GM21526 (cell line): ENCODE data around the gene MST1.

Experiments used
- ATAC-seq: cut with Tn5 transposase; IDR thresholded peaks from one replicate; pipeline ENCODE4 v1.9.1; 2021; ENCODE audit warnings: moderate library complexity; ENCODE audit not compliant: unreplicated experiment, low FRiP score

The MST1 gene

DNA sequence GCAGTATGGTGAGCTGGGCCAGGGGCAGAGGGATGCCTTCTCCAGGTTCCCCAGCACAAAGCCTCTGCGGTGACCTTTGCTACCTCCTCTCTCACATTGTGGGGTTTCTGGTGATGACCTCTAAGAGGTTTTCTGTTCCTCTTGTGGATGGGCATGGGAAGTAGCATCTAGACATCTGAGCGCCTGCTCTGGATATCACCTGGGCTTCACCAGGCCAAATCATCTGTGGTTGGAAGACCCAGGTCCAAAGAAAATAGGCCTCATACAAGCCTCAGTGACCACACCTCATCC is 8.1 kb downstream of the MST1 start:
- no peak for ATAC-seq

DNA sequence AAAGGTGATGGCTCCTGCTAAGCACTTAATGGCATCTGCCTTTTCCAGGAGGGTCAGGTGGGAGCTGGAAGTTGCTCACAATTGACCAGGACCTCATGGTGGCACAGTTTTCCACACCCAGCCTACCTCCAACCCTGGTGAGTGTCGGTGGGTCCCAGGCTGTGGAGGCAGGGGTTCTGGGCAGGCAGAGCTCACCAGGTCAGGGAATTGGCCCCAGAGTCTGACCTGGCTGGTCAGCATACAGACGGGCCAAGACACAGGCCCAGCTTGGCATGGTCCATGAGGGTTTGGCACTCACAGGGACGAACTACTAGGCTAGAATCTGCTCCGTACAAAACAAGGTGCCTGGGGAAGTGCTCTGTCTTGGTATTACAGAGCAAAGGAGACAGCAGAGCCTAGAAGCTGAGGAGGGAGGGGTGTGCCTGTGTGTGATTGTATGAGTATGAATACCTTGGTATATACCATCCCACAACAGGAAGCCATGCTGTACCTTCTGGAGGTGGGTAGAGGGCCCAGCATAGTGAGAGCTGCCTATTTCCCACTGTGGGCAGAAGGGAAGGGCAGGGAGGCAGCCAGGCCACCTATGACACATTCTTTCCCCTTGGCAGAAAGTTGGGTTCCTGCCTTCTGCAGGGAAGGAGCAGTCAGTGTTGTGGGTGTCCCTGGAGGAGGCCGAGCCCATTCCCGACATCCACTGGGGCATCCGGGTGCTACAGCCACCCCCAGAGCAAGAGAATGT is 8.6 kb downstream of the MST1 start:
- no peak for ATAC-seq

DNA sequence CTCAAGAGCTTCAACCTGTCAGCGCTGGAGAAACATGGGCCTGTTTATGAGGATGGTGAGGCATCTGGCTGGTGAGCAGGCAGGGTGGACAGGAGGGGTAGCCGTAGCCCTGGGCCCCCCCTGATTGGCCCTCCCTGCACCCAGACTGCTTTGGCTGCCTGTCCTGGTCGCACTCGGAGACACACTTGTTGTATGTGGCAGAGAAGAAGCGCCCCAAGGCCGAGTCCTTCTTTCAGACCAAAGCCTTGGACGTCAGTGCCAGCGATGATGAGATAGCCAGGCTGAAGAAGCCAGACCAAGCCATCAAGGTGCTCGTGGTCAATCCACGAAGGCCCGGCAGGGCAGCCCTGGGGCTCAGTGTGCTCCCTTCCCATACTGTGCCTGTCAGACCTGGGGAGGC is 13.4 kb downstream of the MST1 start:
- no peak for ATAC-seq

DNA sequence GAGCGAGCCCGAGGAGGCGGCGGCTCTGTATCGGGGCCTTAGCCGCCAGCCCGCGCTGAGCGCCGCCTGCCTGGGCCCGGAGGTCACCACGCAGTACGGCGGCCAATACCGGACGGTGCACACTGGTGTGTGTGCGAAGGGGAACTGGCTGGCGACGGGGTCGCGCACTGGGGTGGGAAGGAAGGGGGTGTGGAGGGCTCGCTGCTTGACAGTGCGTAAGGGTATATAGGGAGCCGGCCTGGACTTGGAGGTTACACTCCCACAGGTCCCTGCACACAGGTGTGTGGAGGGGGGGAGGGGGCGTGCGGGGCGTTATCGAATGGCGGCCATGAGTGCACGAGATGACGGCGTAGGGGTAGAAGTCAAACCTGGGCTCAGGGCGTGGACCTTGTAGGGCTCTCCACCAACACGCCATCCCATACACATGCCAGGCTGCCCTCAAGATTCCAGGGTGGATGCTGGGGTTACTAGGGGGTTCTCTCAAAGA is 14.7 kb downstream of the MST1 start:
- peak; percentile 31 for ATAC-seq

DNA sequence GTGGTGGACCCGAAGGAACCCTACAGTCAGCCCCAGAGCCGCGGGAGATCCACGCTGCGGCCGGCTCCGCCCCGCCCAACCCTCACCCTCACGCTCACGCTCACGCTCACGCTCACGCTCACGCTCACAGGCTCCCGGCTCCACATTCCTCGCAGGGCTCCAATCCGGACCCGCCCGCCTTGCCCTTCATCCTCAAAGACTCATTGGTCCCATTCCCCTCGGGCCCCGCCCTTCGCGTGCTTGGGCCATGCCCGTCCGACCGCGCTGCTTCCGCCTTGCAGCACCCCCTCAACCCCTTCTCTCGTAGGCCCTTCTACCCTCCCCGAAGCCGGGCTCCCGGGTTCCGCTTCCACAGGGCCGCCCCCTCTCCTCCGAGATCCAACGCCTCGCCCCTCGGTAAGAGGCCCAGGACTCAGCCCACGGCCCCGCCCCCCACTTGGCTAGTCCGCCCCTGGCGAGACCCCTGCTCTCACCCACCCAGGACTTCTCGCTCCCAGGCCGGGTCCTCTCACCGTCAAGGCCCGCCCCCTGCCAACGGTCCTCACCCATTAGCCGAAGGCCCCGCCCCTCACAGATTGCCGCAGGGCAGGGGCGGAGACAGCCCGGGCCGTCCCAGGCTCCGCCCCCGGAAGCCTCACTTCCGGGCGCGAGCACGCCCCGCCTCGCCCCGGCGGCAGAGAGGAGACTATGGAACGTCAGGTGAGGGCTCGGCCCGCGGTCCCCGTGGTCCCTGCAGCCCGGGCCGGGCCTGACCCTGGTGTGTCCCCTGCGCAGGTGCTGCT is 15.4 kb downstream of the MST1 start, which contains the start of gene APEH:
APEH (plus strand) TSS at position 637 of the 782 bp plus-strand sequence; CDS start at position 688, 51 bp downstream.
- peak; percentile 68 for ATAC-seq

DNA sequence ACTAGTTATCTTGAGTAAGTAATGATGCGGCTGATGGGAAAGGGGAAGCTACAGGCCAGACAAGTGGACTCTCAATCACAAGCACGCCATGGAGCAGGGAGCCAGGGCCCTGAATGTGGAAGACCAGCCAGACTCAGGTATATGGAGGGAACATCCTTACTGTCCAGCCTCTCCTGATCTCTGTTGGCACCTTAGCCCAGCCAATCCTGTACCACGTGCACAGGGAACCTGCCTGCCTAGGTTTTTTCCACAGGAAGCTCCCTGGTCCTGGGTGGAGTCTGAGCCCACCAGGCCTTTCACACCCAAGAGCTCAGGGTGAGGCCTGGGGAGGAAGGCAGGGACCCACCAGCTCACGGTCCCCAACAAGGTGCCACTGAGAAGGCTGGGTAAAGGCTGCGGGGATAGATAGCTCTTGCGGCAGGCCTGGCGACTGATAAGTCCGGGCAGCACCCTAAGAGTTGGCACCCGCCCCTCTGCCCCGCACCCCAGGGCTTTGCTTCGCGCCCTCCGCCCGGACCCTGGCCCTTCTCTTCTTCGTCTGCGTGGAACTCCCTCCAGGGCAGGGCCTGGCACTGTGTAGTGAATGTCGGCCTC is 16.1 kb downstream of the MST1 start:
- peak; percentile 1 for ATAC-seq

DNA sequence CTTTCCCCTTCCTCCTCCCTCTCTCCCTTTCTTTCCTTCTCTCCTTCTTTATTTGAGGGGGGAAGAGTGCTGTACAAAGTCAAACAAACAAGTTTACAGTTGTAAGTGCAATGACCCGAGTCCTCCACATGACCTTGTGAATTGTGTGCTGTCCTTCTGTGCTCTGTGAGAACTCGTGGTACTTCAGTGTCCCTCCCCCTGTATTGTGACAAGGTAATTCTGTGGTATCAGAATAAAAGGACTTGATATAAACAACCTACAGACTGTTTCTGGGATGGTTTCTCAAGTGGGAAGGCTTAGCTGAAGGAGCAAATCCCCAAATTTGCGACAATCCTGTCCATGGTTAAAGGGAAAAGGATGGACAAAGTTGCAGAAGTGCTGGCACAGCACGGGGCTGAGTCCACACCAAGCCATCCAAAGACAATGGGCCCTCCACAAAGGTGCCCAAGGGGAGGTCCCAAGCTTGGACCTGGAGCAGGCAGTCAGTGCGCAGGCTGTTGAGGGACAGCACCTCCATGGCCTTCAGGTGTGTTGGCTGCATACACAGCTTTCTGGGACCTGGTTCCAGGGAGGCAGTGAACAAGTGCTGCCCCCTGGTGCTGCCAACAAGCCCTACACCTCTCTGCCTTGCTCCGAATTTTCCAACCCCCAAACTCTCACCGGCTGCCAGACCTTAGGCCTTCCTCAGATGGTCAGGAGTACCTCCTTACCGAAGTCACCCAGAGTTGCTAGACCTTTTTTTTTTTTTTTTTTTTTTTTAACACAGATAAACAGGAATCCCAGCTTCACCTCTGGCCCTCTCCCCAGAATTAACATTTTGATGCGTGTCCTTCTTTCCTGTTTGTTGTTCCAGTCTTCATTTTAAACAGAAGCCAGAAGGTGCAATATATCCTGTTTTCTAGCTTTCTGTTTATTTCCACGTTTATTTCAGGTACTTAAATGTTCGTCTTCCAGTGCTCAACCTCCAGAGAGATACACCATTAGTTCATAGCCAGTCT is 17.7 kb downstream of the MST1 start:
- no peak for ATAC-seq

DNA sequence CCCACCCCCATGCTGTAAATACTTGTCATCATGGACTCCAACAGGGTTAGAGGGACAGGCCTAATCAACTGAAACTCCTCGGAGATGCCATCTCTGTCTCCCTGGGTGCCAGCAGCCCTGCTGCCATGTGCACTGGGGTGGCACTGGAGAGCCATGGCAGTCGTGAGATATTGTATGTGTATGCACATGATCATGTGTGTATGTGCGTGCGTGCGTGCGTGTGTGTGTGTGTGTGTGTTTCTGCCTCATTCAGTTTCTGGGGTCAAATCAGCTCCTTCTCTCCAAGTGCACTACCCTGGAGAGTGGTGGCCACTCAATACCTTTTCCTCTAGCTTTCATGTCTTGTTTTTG is 18.4 kb downstream of the MST1 start:
- no peak for ATAC-seq

DNA sequence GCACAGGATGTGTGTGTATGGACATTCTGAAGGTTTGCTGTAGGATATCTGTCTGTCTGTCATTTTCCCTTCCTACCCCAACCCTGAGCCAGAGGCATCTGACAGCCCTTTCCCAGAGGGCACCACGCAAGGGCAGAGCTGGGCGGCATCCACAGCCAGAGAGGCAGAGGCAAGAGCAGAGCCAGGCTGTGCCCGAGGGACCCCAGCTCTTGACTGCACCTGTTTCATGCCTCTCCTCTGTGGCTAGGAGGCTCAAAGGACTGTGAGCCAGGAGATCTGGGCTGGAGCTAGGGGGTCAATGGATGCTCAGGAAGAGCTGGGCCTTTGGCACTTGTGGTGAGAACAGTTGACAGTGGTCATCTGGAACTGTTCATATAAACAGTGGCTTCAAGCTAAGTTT is 19.9 kb downstream of the MST1 start:
- no peak for ATAC-seq

DNA sequence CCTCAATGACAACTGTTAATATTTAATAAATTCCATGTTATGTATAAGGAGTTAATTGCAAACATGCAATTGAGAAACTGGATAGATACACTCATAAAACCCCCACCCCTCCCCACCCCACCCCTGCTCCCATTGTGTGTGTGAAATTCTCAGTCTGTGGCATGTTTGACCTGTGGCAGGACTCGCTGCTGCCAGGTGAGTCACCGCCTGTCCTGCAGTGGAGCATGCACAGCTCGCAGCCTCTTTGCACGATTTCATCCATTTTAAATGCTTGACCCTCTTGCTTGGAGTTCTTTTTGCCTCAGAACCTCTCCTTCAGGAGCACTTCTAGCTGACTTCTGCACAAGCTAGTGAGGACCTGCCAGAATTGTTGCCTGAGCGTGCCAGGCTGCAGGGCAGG is 20.4 kb downstream of the MST1 start:
- ATAC-seq, result no peak

DNA sequence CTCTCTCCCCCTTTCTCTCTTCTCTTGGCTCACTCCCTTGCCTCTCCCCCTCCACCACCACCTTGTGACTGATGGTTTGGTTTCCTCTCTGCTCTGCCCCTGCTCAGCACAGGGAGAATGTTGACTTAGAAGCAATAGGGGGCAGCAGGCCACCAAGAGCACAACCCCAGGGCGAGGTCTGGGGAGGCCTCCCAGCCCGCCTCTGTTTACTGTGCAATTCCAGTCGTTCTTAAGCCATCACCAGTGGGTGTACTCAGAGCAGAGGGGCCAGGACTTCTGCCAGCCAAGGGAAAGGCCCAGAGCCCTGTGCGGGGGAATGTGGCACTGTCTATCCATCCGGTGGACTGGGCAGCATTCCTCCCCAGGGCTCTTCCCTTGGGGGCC is 20.9 kb downstream of the MST1 start:
- ATAC-seq, result no peak

DNA sequence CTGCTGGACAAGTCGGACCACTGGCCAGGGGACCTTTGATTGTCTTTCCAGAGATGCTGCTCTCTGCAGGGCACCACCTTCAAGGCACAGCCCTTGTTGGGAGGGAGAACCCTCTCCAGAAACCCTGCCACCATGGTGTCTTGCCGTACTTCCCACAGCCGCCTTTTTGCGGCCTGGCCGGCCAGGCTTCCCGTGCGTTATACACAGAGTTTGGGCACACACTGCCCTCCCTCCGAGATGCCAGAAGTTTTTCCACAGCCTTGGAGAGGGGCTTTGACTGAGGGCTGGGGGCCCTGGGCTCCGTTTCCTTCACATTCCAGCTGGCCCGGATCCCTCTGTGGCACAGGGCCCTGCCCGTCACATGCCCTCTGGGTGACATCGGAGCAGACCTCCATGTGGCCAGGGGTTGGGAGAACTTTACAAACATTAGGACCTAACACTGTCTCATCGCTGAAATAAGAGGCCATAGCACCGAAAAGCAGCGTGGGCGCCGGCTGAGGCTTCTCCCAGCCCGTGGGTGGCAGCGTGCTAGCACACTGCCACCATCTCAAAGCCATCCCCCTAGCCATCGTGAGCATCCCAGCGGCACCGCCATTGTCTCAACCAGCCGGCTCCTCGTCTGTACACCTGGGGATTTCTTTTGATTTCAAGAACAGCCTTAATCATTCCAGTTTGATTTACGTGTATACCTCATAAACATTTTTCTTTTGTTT is 21.4 kb downstream of the MST1 start:
- no peak for ATAC-seq

DNA sequence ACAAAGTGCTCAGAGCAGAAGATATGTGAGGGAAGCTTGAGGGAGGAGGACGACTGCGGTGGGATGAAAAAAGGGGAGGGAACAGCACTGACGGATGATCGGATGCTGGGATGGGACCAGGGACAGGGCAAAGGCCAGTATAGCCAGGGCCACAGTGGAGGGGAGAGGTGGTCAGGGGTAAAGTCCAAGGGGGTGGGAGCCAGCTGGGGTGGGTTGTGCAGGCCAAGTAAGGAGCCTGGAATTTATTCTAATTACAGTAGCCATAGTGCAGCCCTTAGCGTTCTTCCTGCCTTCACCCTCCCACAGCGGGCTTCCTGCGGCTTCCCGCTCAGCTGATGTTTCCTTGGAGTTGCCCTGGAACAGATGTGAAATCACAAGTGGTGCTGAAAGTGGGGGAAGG is 22.7 kb downstream of the MST1 start:
- no peak for ATAC-seq

DNA sequence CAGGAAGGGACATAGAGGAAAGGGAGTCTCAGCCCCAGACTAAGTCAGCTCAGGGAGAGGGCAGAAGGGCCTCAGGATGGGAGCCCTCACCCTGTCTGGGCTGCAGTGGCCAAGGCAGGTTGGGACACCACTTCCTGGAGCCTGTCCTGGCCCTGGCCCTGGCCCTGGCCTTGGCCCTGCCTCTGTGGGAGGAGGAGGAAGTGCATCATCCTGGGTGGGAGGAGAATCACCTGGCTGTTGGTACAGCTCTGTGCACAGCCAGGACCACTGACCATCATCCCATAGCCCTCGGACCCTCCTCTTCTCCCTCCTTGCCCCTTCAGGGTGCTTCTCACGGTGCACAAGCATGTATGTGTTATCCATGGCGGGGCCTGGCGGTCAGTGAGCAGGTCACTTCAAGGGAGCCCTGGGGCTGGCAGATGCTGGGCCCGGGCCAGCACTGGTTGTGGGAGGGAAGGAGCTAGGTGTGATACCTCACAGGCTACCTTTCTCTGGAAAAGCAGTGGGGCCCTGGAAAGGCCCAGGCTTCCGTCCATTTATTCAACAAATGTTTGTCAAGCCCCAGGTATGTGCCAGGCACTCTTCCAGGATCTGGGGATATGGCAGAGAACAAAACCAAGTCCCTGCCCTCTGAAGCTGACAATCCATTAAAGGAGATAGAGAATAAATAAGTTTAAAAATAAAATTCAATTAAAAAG is 23.3 kb downstream of the MST1 start:
- ATAC-seq, result no peak

DNA sequence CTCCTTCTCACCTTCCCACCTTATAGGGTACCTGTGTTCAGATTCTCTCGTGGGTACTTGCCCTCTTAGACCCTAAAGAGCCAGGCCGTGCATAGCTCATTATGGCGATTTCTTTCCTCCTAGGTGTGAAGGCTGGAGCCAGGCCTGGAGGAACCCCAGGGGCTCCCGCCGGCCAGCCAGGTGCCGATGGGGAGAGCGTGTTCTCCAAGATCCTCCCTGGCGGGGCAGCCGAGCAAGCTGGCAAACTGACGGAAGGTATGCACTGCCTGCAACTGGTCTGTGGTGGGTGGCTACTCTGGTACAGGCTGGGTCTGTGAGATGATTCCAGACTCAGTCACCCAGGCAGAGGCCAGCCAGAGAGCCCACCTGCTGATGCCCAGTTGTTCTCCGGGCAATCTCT is 25.0 kb downstream of the MST1 start:
- ATAC-seq, result no peak

DNA sequence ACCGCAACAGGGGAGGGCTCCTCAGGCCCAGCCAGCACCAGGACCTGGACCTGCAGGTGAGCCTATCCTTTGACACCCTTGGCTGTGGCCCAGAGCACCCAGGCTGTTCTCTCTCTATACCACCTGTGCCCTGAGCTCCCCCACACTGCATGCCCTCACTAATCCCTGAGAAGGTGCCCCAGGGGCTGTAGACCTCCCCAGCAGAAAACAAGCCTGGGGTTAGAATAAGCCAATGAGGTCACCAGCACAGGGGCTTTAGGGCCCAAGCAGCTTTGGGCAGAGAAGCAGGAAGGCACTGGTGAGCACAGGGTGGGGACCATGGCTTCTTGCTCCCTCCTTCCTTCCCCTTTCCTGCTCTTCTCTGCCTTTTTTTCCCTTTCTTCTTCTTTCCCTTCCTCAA is 25.4 kb downstream of the MST1 start:
- no peak for ATAC-seq

DNA sequence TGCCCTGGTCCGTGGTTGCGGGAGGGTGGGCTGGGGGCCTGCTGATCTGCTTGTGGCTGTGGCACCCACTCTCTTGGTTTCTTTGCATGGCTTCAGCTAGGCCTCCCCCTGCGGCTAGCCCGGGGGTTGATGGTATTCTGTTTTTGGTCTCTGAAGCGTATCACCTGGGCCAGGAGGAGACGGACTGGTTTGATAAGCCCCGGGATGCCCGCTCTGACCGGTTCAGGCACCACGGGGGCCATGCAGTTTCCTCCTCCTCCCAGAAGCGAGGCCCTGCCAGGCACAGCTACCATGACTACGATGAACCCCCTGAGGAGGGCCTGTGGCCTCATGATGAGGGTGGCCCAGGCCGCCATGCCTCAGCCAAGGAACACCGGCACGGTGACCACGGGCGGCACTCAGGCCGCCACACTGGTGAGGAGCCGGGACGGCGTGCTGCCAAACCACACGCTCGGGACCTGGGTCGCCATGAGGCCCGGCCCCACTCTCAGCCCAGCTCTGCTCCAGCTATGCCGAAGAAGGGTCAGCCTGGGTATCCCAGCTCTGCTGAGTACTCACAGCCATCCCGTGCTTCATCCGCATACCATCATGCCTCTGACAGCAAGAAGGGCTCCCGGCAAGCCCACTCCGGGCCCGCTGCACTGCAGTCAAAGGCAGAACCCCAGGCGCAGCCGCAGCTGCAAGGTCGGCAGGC is 26.4 kb downstream of the MST1 start:
- ATAC-seq, result no peak

DNA sequence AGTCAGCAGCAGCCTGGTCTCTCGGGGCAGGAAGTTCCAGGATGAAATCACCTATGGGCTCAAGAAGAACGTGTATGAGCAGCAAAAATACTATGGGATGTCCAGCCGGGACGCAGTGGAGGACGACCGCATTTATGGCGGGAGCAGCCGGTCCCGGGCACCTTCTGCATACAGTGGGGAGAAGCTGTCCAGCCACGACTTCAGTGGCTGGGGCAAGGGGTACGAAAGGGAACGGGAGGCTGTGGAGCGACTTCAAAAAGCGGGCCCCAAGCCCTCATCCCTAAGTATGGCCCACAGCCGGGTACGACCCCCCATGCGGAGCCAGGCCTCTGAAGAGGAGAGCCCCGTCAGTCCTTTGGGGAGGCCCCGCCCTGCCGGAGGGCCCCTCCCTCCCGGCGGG is 27.3 kb downstream of the MST1 start:
- ATAC-seq, result no peak

DNA sequence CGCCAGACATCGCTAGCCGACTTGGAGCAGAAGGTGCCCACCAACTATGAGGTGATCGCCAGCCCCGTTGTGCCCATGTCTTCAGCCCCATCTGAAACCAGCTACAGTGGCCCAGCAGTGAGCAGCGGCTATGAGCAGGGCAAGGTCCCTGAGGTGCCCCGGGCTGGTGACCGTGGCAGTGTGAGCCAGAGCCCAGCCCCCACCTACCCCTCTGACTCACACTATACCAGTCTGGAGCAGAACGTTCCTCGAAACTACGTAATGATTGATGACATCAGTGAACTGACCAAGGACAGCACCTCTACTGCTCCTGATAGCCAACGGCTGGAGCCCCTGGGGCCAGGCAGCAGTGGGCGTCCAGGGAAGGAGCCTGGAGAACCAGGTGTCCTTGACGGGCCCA is 28.0 kb downstream of the MST1 start:
- ATAC-seq, result no peak
